Urothelium cell line (cell line): Measurements from ENCODE around the gene MRPS15.
"Not testable (repeated sequence)": the region's sequence is repeated elsewhere in the genome, so short reads cannot be mapped to it uniquely, and the experiment has no call there.

Experiments
- DNase-seq: peaks from one replicate; pipeline ENCODE4 v3.0.0; 2011; ENCODE audit warnings: low spot score, mixed read lengths
- FAIRE-seq: peaks from 2 replicates; lab custom pipeline; 2011; peaks lifted over from hg19 to GRCh38; lab: Jason Lieb, UNC

The MRPS15 gene

GRCh38 chr1:36463803-36464604, at the start of gene MRPS15:
MRPS15 (minus strand) TSS chr1:36464384; CDS start chr1:36464275, 109 bp downstream.
- FAIRE-seq, result peak; percentile 82

GRCh38 chr1:36512842-36513241, 48.7 kb upstream of the MRPS15 start:
- no peak for DNase-seq
- FAIRE-seq, result no peak

More at GRCh38 chr1:36463803-36464604, at the start of gene MRPS15:
- peak; percentile 96 for DNase-seq

- DNase-seq (peak; percentile 45), FAIRE-seq (no peak)
These were observed 47.9 kb upstream of the MRPS15 start for GRCh38 chr1:36511804-36512798.

GRCh38 chr1:36511220-36511619, 47.0 kb upstream of the MRPS15 start:
- not testable (repeated sequence) for DNase-seq, FAIRE-seq

- DNase-seq, result no peak
- no peak for FAIRE-seq
These were observed 46.2 kb upstream of the MRPS15 start for GRCh38 chr1:36510418-36510817.

GRCh38 chr1:36508257-36508656, 44.1 kb upstream of the MRPS15 start:
- DNase-seq (no peak), FAIRE-seq (no peak)

- DNase-seq (no peak), FAIRE-seq (no peak)
These were observed 42.2 kb upstream of the MRPS15 start for GRCh38 chr1:36506276-36506920.

GRCh38 chr1:36503733-36504132, 39.5 kb upstream of the MRPS15 start:
- DNase-seq (no peak), FAIRE-seq (no peak)

GRCh38 chr1:36503159-36503558, 39.0 kb upstream of the MRPS15 start:
- no peak for FAIRE-seq
- DNase-seq, result no peak

- DNase-seq (no peak), FAIRE-seq (no peak)
These were observed 38.4 kb upstream of the MRPS15 start for GRCh38 chr1:36502616-36503015.

GRCh38 chr1:36501911-36502310, 37.7 kb upstream of the MRPS15 start:
- FAIRE-seq, DNase-seq: not testable (repeated sequence)

- no peak for DNase-seq
- no peak for FAIRE-seq
These were observed 33.0 kb upstream of the MRPS15 start for GRCh38 chr1:36497207-36497606.

- DNase-seq, result no peak
- no peak for FAIRE-seq
These were observed 30.8 kb upstream of the MRPS15 start for GRCh38 chr1:36494971-36495370.

- FAIRE-seq, result peak; percentile 55
- DNase-seq, result no peak
These were observed 29.3 kb upstream of the MRPS15 start for GRCh38 chr1:36493524-36493923.

- DNase-seq (no peak), FAIRE-seq (no peak)
These were observed 28.3 kb upstream of the MRPS15 start for GRCh38 chr1:36492491-36492890.

- not testable (repeated sequence) for DNase-seq, FAIRE-seq
These were observed 25.3 kb upstream of the MRPS15 start for GRCh38 chr1:36489258-36490051.

- DNase-seq, result no peak
- no peak for FAIRE-seq
These were observed 23.7 kb upstream of the MRPS15 start for GRCh38 chr1:36487906-36488305.

GRCh38 chr1:36487336-36487725, 23.1 kb upstream of the MRPS15 start:
- not testable (repeated sequence) for FAIRE-seq

GRCh38 chr1:36486439-36487335, 22.5 kb upstream of the MRPS15 start:
- FAIRE-seq (no peak), DNase-seq (no peak)

More at GRCh38 chr1:36487336-36487725, 23.1 kb upstream of the MRPS15 start:
- DNase-seq, result not testable (repeated sequence)
